Measurements from ENCODE around the gene ATG13. TPM values are rescaled to one million over a fixed set of nuclear protein-coding genes. Genes with fewer than 3 reads are reported as not detected.

The ATG13 gene
- total RNA-seq, 4 donors from 2014 or later: 33.4 to 76.0 (median 67.0) TPM

GRCh38 chr11:46603704-46604308 is 13.5 kb upstream of the ATG13 start:
- Histone ChIP-seq H3K9me3 (no peaks in the 10 kb centered on the region), H3K4me1 (peaks cover 0 to 16% of the 10 kb centered on the region in 2 donors), H3K4me3 (no peak overlapping the region), H3K27ac (no peak overlapping the region), H3K36me3 (peaks cover 0 to 7% of the 10 kb centered on the region in 2 donors), H3K27me3 (no peaks in the 10 kb centered on the region)
- DNase-seq (no peak), ATAC-seq (no peak)
- in situ Hi-C loops (cut with MboI; ENCODE audit: low sequenced_read_pairs in 4 of 4) (loop anchor here in 1 of 4 donors (5.0 kb wide), 1 partner anchor 57 kb away; no protein-coding TSS in a partner anchor), intact Hi-C loops (cut with DNase I; ENCODE audit: low total_unique reads) (no loop called here)
- TF ChIP-seq, protein P1, sequence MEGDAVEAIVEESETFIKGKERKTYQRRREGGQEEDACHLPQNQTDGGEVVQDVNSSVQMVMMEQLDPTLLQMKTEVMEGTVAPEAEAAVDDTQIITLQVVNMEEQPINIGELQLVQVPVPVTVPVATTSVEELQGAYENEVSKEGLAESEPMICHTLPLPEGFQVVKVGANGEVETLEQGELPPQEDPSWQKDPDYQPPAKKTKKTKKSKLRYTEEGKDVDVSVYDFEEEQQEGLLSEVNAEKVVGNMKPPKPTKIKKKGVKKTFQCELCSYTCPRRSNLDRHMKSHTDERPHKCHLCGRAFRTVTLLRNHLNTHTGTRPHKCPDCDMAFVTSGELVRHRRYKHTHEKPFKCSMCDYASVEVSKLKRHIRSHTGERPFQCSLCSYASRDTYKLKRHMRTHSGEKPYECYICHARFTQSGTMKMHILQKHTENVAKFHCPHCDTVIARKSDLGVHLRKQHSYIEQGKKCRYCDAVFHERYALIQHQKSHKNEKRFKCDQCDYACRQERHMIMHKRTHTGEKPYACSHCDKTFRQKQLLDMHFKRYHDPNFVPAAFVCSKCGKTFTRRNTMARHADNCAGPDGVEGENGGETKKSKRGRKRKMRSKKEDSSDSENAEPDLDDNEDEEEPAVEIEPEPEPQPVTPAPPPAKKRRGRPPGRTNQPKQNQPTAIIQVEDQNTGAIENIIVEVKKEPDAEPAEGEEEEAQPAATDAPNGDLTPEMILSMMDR (IDR thresholded peaks at IDR 0.05 in 4 of 5, conservative IDR thresholded peaks at IDR 0.05 in 1 of 5): no peak
- TF ChIP-seq POLR2A (IDR thresholded peaks at IDR 0.05): no peak

GRCh38 chr11:46604796-46605195 is 12.6 kb upstream of the ATG13 start:
- ATAC-seq (no peak), DNase-seq (no peak)
- Histone ChIP-seq H3K27me3 (no peaks in the 10 kb centered on the region), H3K9me3 (no peaks in the 10 kb centered on the region), H3K36me3 (peaks cover 0 to 7% of the 10 kb centered on the region in 2 donors), H3K27ac (no peak overlapping the region), H3K4me1 (peaks cover 0 to 16% of the 10 kb centered on the region in 2 donors), H3K4me3 (no peak overlapping the region)
- TF ChIP-seq POLR2A (IDR thresholded peaks at IDR 0.05): no peak
- TF ChIP-seq, protein P1 (IDR thresholded peaks at IDR 0.05 in 4 of 5, conservative IDR thresholded peaks at IDR 0.05 in 1 of 5): no peak
- intact Hi-C loops (cut with DNase I; ENCODE audit: low total_unique reads) (no loop called here), in situ Hi-C loops (cut with MboI; ENCODE audit: low sequenced_read_pairs in 4 of 4) (loop anchor here in 1 of 4 donors (5.0 kb wide), 1 partner anchor 57 kb away; no protein-coding TSS in a partner anchor)

- ATAC-seq: no peak
- peaks cover 10 to 11% of the 10 kb centered on the region in 2 donors for H3K4me1 ChIP-seq
- intact Hi-C loops (cut with DNase I; ENCODE audit: low total_unique reads): no loop called here
- H3K9me3 ChIP-seq: no peaks in the 10 kb centered on the region
- no peak overlapping the region for H3K27ac ChIP-seq
- TF ChIP-seq, protein P1 (IDR thresholded peaks at IDR 0.05 in 4 of 5, conservative IDR thresholded peaks at IDR 0.05 in 1 of 5): no peak
- TF ChIP-seq POLR2A (IDR thresholded peaks at IDR 0.05): no peak
- no peaks in the 10 kb centered on the region for H3K27me3 ChIP-seq
- no peak for DNase-seq
- in situ Hi-C loops (cut with MboI; ENCODE audit: low sequenced_read_pairs in 4 of 4): no loop called here
- H3K4me3 ChIP-seq: no peak overlapping the region
- peaks cover 0 to 7% of the 10 kb centered on the region in 2 donors for H3K36me3 ChIP-seq
Measured at GRCh38 chr11:46607516-46607915, 9.8 kb upstream of the ATG13 start.

DNA sequence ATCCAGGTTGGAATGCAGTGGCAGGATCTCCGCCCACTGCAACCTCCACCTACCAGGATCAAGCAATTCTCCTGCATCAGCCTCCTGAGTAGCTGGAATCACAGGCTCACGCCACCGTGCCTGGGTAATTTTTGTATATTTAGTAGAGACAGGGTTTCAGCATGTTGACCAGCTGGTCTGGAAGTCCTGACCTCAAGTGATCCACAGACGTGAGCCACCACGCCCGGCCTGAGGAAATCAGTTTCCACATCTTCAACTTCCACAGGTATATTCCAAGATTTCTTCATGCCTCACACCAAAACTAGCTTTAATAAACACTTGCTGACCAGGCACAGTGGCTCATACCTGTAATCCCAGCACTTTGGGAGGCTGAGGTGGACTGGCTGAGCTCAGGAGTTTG is 8.0 kb upstream of the ATG13 start:
- peaks cover 10 to 11% of the 10 kb centered on the region in 2 donors for H3K4me1 ChIP-seq
- no peak for TF ChIP-seq POLR2A (IDR thresholded peaks at IDR 0.05)
- TF ChIP-seq, protein P1 (IDR thresholded peaks at IDR 0.05 in 4 of 5, conservative IDR thresholded peaks at IDR 0.05 in 1 of 5): no peak
- ATAC-seq (no peak), DNase-seq (no peak)
- H3K36me3 ChIP-seq: no peaks in the 10 kb centered on the region
- no peaks in the 10 kb centered on the region for H3K9me3 ChIP-seq
- no peaks in the 10 kb centered on the region for H3K27me3 ChIP-seq
- in situ Hi-C loops (cut with MboI; ENCODE audit: low sequenced_read_pairs in 4 of 4): no loop called here
- H3K4me3 ChIP-seq: no peak overlapping the region
- intact Hi-C loops (cut with DNase I; ENCODE audit: low total_unique reads): no loop called here
- H3K27ac ChIP-seq: no peak overlapping the region

Measured in gastrocnemius medialis (tissue), 4 donors.